Neural crest cell (in vitro differentiated cells): Measurements from ENCODE around the gene C16orf74. TPM values are rescaled to one million over a fixed set of nuclear protein-coding genes. Genes with fewer than 3 reads are reported as not detected.
A peak's percentile ranks its signal among the peaks of the same experiment; 100 is the strongest.

Experiments
- DNase-seq: peaks from one replicate; pipeline ENCODE4 v3.0.0; 2021; ENCODE audit warnings: low read depth, mixed read lengths, low spot score
- H3K27ac Mint-ChIP-seq: one replicate; pipeline ENCODE4 v1.8.0; 2021; ENCODE audit warnings: mild to moderate bottlenecking, mixed read lengths; ENCODE audit not compliant: unreplicated experiment
- H3K27me3 Mint-ChIP-seq: 2 replicates; pipeline ENCODE4 v1.8.0; 2021; ENCODE audit warnings: low read depth, mild to moderate bottlenecking, mixed read lengths
- H3K36me3 Mint-ChIP-seq: 2 replicates; pipeline ENCODE4 v1.8.0; 2021; ENCODE audit warnings: low read depth, mild to moderate bottlenecking, mixed read lengths
- H3K4me1 Mint-ChIP-seq: 2 replicates; pipeline ENCODE4 v1.8.0; 2021; ENCODE audit warnings: mixed read lengths
- H3K4me3 Mint-ChIP-seq: one replicate; pipeline ENCODE4 v1.8.0; 2021; ENCODE audit warnings: mild to moderate bottlenecking, mixed read lengths
- H3K9me3 Mint-ChIP-seq: 2 replicates; pipeline ENCODE4 v1.8.0; 2021; ENCODE audit warnings: mixed read lengths
- CTCF ChIP-seq: fragments of 200-600 bp; sonication (generic); conservative IDR thresholded peaks from 2 replicates; pipeline ENCODE4 v1.5.0; 2021; ENCODE audit warnings: antibody characterized with exemption, mild to moderate bottlenecking
- total RNA-seq: library from RNA; stranded (reverse); gene quantifications from 2 replicates; pipeline ENCODE4 v1.2.1, GENCODE V29; 2021

The C16orf74 gene
- total RNA-seq, 1 donor from 2014 or later = 1.2 TPM

- peaks cover 23% of the 10 kb centered on the region for H3K36me3 Mint-ChIP-seq
- no peak for DNase-seq
Measured at GRCh38 chr16:85670840-85671239, 80.1 kb downstream of the C16orf74 start.

GRCh38 chr16:85668676-85669424, 82.0 kb downstream of the C16orf74 start:
- Mint-ChIP-seq H3K4me3 (no peak overlapping the region), H3K4me1 (peaks cover 3% of the 10 kb centered on the region), H3K27me3 (peaks cover 7% of the 10 kb centered on the region), H3K27ac (no peak overlapping the region), H3K36me3 (peaks cover 28% of the 10 kb centered on the region), H3K9me3 (no peaks in the 10 kb centered on the region)
- DNase-seq = no peak
- TF ChIP-seq CTCF = no peak

More at GRCh38 chr16:85670840-85671239, 80.1 kb downstream of the C16orf74 start:
- Mint-ChIP-seq H3K4me1 (no peaks in the 10 kb centered on the region), H3K9me3 (no peaks in the 10 kb centered on the region), H3K27me3 (no peaks in the 10 kb centered on the region), H3K4me3 (no peak overlapping the region), H3K27ac (peak overlapping the region; percentile 82)
- TF ChIP-seq CTCF = no peak

GRCh38 chr16:85667841-85668413, 83.0 kb downstream of the C16orf74 start:
- no peaks in the 10 kb centered on the region for H3K9me3 Mint-ChIP-seq
- H3K36me3 Mint-ChIP-seq = peaks cover 28% of the 10 kb centered on the region
- no peak for TF ChIP-seq CTCF
- no peak overlapping the region for H3K4me3 Mint-ChIP-seq
- peaks cover 8% of the 10 kb centered on the region for H3K27me3 Mint-ChIP-seq
- DNase-seq = no peak
- H3K27ac Mint-ChIP-seq = no peak overlapping the region
- peaks cover 8% of the 10 kb centered on the region for H3K4me1 Mint-ChIP-seq

- H3K27ac Mint-ChIP-seq = no peak overlapping the region
- no peak overlapping the region for H3K4me3 Mint-ChIP-seq
- H3K36me3 Mint-ChIP-seq = peaks cover 28% of the 10 kb centered on the region
- no peak for TF ChIP-seq CTCF
- H3K9me3 Mint-ChIP-seq = no peaks in the 10 kb centered on the region
- H3K4me1 Mint-ChIP-seq = peaks cover 14% of the 10 kb centered on the region
- H3K27me3 Mint-ChIP-seq = peaks cover 11% of the 10 kb centered on the region
- DNase-seq = no peak
Measured at GRCh38 chr16:85667261-85667660, 83.6 kb downstream of the C16orf74 start.

- DNase-seq = no peak
- H3K9me3 Mint-ChIP-seq = no peaks in the 10 kb centered on the region
- peaks cover 24% of the 10 kb centered on the region for H3K36me3 Mint-ChIP-seq
- H3K27ac Mint-ChIP-seq = no peak overlapping the region
- no peak for TF ChIP-seq CTCF
- no peak overlapping the region for H3K4me3 Mint-ChIP-seq
- peaks cover 11% of the 10 kb centered on the region for H3K27me3 Mint-ChIP-seq
- peaks cover 21% of the 10 kb centered on the region for H3K4me1 Mint-ChIP-seq
Measured at GRCh38 chr16:85665929-85666328, 85.0 kb downstream of the C16orf74 start.
